ENCODE measurements around the gene HOXA4. TPM values are rescaled to one million over a fixed set of nuclear protein-coding genes. Genes with fewer than 3 reads are reported as not detected.

HOXA4 gene
- total and polyA plus RNA-seq, 11 donors = 0.23 to 2.6 (median 0.82) TPM; not detected in 1

GRCh38 chr7:27178366-27178765 is 47.8 kb upstream of the HOXA4 start:
- no peak overlapping the region for H3K4me3 ChIP-seq
- peak overlapping the region in 1 of 12 donors; percentile 91 for H3K27ac ChIP-seq
- peaks cover 87 to 100% (median 100%) of the 10 kb centered on the region in 9 donors for H3K27me3 ChIP-seq
- TF ChIP-seq POLR2A (IDR thresholded peaks at IDR 0.05) (no peak), CTCF (IDR thresholded peaks at IDR 0.05) (no peak)
- no peak for ATAC-seq
- no peak for DNase-seq
- no peaks in the 10 kb centered on the region for H3K36me3 ChIP-seq
- no peaks in the 10 kb centered on the region for H3K9me3 ChIP-seq
- peaks cover 0 to 28% (median 18%) of the 10 kb centered on the region in 12 donors for H3K4me1 ChIP-seq
- intact Hi-C loops (cut with DNase I) = loop anchor here in 1 of 10 donors (10.0 kb wide), 1 partner anchor 1314 kb away; no protein-coding TSS in a partner anchor
- 63 to 81% (median 76%) methylated on average over 6 of the region's 6 CpGs for WGBS, 4 donors

- no peak for TF ChIP-seq CTCF (IDR thresholded peaks at IDR 0.05)
- TF ChIP-seq POLR2A (IDR thresholded peaks at IDR 0.05) = no peak
- peaks cover 87 to 100% (median 100%) of the 10 kb centered on the region in 9 donors for H3K27me3 ChIP-seq
- H3K4me3 ChIP-seq = no peak overlapping the region
- DNase-seq (no peak), ATAC-seq (no peak)
- 71 to 89% (median 81%) methylated on average over 5 of the region's 5 CpGs for WGBS, 4 donors
- intact Hi-C loops (cut with DNase I) = loop anchor here in 1 of 10 donors (10.0 kb wide), 1 partner anchor 1313 kb away; no protein-coding TSS in a partner anchor
- peaks cover 0 to 28% (median 19%) of the 10 kb centered on the region in 12 donors for H3K4me1 ChIP-seq
- no peaks in the 10 kb centered on the region for H3K9me3 ChIP-seq
- peak overlapping the region in 1 of 12 donors; percentile 91 for H3K27ac ChIP-seq
- H3K36me3 ChIP-seq = no peaks in the 10 kb centered on the region
Measured at GRCh38 chr7:27177795-27178320, 47.3 kb upstream of the HOXA4 start.

GRCh38 chr7:27176962-27177794 is 46.6 kb upstream of the HOXA4 start:
- DNase-seq = peak in 1 of 5 donors; percentile 32
- Histone ChIP-seq H3K27me3 (peaks cover 88 to 100% (median 100%) of the 10 kb centered on the region in 9 donors), H3K4me1 (peaks cover 0 to 33% (median 21%) of the 10 kb centered on the region in 12 donors), H3K9me3 (no peaks in the 10 kb centered on the region), H3K27ac (peak overlapping the region in 1 of 12 donors; percentile 91), H3K4me3 (no peak overlapping the region), H3K36me3 (no peaks in the 10 kb centered on the region)
- 61 to 76% (median 72%) methylated on average over 22 of the region's 22 CpGs for WGBS, 4 donors
- ATAC-seq = no peak
- no peak for TF ChIP-seq CTCF (IDR thresholded peaks at IDR 0.05)
- no peak for TF ChIP-seq POLR2A (IDR thresholded peaks at IDR 0.05)
- intact Hi-C loops (cut with DNase I) = loop anchor here in 1 of 10 donors (10.0 kb wide), 1 partner anchor 1312 kb away; no protein-coding TSS in a partner anchor

GRCh38 chr7:27176524-27176845 is 45.9 kb upstream of the HOXA4 start:
- peaks cover 0 to 40% (median 23%) of the 10 kb centered on the region in 12 donors for H3K4me1 ChIP-seq
- H3K27ac ChIP-seq = peak overlapping the region in 1 of 12 donors; percentile 91
- TF ChIP-seq CTCF (IDR thresholded peaks at IDR 0.05) (no peak), POLR2A (IDR thresholded peaks at IDR 0.05) (no peak)
- intact Hi-C loops (cut with DNase I) = loop anchor here in 1 of 10 donors (10.0 kb wide), 1 partner anchor 1312 kb away; no protein-coding TSS in a partner anchor
- no peak overlapping the region for H3K4me3 ChIP-seq
- no peaks in the 10 kb centered on the region for H3K36me3 ChIP-seq
- no peaks in the 10 kb centered on the region for H3K9me3 ChIP-seq
- DNase-seq (no peak), ATAC-seq (no peak)
- H3K27me3 ChIP-seq = peaks cover 88 to 100% (median 100%) of the 10 kb centered on the region in 9 donors
- WGBS, 4 donors = 72 to 85% (median 76%) methylated on average over 3 of the region's 3 CpGs
